Fibroblast of pulmonary artery (primary cell): ENCODE measurements around the gene SPRED3.

Experiments used
- DNase-seq: peaks from one replicate; pipeline ENCODE4 v3.0.0-alpha.2; 2010; ENCODE audit warnings: low read depth
- H3K4me3 ChIP-seq: replicated peaks from 2 replicates; pipeline ENCODE4 v1.5.1; 2011; ENCODE audit warnings: low read depth, mild to moderate bottlenecking, control low read depth, low read length, moderate library complexity
- CTCF ChIP-seq: IDR thresholded peaks from 2 replicates; pipeline ENCODE4 v1.5.1; 2011; ENCODE audit warnings: mild to moderate bottlenecking, control low read depth, low read length, inconsistent platforms; ENCODE audit errors: missing control alignments

SPRED3 gene

GRCh38 chr19:38392707-38393308, 4.3 kb downstream of the SPRED3 start:
- H3K4me3 ChIP-seq: no peak overlapping the region
- TF ChIP-seq CTCF: no peak
- DNase-seq: peak; percentile 51

- TF ChIP-seq CTCF: no peak
- H3K4me3 ChIP-seq: no peak overlapping the region
- no peak for DNase-seq
Measured at GRCh38 chr19:38394488-38394887, 6.0 kb downstream of the SPRED3 start.

GRCh38 chr19:38395381-38396114, 7.1 kb downstream of the SPRED3 start:
- no peak for TF ChIP-seq CTCF
- DNase-seq: no peak
- no peak overlapping the region for H3K4me3 ChIP-seq

- no peak for TF ChIP-seq CTCF
- no peak for DNase-seq
- no peak overlapping the region for H3K4me3 ChIP-seq
Measured at GRCh38 chr19:38399081-38399480, 10.6 kb downstream of the SPRED3 start.

GRCh38 chr19:38399537-38399936, 11.0 kb downstream of the SPRED3 start:
- no peak for DNase-seq
- no peak for TF ChIP-seq CTCF
- no peak overlapping the region for H3K4me3 ChIP-seq

- TF ChIP-seq CTCF: no peak
- no peak for DNase-seq
- no peak overlapping the region for H3K4me3 ChIP-seq
Measured at GRCh38 chr19:38400361-38400760, 11.9 kb downstream of the SPRED3 start.

- no peak for TF ChIP-seq CTCF
- no peak overlapping the region for H3K4me3 ChIP-seq
- DNase-seq: peak; percentile 67
Measured at GRCh38 chr19:38401148-38401547, 12.7 kb downstream of the SPRED3 start.
